Activated CD8-positive, alpha-beta memory T cell treated with anti-CD3 and anti-CD28 coated beads for 24 hours (primary cell): ENCODE data around the gene DACH1.

Experiments used
- DNase-seq: peaks from one replicate; pipeline ENCODE4 v3.0.0-alpha.2; 2020

DACH1 gene

GRCh38 chr13:71540098-71540497, 326.9 kb downstream of the DACH1 start:
- no peak for DNase-seq

- no peak for DNase-seq
Measured at GRCh38 chr13:71536201-71536600, 330.8 kb downstream of the DACH1 start.

DNA sequence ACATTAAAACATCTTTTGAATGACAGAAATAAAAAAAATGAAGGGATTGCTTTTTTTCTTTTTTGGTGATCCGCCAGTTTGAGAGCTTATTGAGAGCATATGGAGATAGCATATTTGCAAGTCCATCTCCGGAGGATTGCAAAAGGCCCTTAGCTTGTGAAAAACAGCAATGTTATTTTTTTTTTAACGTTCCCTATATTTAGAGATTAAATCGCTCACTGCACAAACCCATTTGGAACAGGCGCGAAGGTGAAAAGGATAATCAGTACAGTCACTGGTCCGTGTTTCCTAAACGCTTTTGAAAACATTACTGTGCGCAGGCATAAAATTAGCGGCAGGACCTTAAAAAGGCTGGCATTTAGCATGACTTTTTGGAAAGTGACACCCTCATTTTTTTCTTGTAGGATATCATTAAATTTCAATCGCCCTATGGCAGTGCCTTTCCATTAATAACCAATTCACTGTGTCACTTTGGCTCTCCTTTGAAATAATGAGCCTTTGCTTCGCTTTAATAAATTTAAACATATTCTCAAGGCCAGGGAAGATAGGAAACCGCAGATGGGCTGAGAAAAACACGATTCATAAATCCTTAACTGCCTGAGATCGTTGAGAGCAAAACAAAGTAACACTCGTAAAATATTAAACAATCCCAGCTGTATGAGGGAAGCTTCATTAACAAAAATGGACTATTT, 342.2 kb downstream of the DACH1 start:
- no peak for DNase-seq

- no peak for DNase-seq
Measured at GRCh38 chr13:71524245-71524612, 342.8 kb downstream of the DACH1 start.

GRCh38 chr13:71522941-71523526, 344.0 kb downstream of the DACH1 start:
- no peak for DNase-seq

DNA sequence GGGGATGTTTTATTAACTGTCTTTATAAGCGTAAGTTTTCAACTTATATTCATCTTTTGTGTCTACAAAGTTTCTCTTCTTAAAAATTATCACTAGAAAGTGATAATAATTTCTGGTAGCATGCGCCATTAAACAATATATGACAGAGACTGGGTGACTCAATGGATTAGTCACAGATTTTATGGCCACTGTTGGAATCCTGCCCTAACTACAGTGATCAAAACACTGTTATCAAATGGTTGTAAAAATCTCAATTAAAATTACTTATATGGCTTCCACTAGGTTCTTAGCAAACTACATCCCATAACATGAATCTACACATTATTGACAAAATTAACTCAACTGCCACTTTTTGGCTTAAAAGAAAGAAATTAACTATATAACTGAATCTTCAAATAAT, 350.0 kb downstream of the DACH1 start:
- DNase-seq, result no peak

DNA sequence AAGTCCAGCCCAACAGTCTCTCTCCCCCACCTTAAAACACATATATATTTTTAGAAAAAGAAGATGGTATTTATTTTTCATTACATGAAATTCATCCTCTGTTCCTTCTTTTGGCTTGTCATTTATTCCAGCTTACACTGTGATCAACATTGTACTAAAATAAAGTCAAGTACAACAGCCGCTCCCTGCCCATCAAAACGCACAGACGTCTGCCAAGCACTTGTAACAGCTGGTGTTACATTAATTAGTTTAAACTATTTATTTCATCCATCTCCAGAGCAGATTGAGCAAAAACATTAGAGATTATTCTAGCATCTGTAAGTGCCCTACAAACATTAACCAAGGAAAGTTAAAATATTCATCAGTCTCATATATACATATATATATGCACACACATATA, 350.5 kb downstream of the DACH1 start:
- no peak for DNase-seq

GRCh38 chr13:71515744-71516038, 351.3 kb downstream of the DACH1 start:
- no peak for DNase-seq

- DNase-seq, result no peak
Measured at GRCh38 chr13:71514900-71515743, 351.9 kb downstream of the DACH1 start.

- no peak for DNase-seq
Measured at GRCh38 chr13:71513411-71514033, 353.5 kb downstream of the DACH1 start.

- DNase-seq, result no peak
Measured at GRCh38 chr13:71503781-71504180, 363.2 kb downstream of the DACH1 start.

GRCh38 chr13:71499944-71500514, 367.0 kb downstream of the DACH1 start:
- no peak for DNase-seq

DNA sequence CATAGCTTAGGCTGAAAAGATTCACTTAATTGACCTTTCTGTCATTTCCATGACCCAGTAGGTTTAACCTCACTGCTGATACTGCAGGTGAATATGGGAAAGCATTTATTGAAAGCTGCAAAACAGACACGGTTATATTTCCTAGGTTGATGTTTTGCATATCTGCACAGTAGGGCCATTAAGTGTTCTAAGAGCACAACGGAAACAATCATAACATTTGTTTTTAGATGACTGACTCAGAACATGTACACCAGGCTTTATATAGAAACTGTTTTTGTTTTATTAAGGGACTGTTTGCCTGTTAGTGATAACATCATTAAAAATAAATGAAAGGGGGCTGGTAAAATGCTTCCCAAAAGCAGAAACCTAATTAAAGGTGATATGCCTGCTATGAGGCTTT, 367.8 kb downstream of the DACH1 start:
- no peak for DNase-seq

DNA sequence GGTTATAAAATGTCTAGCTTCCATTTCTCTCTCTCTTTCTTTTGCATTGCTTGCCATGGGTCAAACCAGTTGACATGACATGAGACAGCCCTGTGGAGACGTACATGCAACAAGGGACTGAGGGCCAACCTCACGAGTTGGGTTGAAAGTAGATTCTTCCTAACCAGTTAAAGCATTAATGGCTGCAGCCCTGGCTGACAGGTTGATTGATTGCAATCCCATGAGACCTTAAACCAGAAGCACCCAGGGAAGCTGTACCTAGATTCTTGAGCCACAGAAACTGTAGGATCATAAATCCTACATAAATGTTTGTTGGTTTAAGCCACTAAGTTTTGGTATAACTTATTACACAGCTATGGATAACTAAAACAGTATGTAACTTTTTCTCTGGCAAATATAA, 373.8 kb downstream of the DACH1 start:
- no peak for DNase-seq

GRCh38 chr13:71492346-71492871, 374.6 kb downstream of the DACH1 start:
- no peak for DNase-seq

GRCh38 chr13:71491010-71491409, 376.0 kb downstream of the DACH1 start:
- no peak for DNase-seq

- no peak for DNase-seq
Measured at GRCh38 chr13:71489041-71489440, 378.0 kb downstream of the DACH1 start.

- DNase-seq, result no peak
Measured at GRCh38 chr13:71488201-71488600, 378.8 kb downstream of the DACH1 start.

GRCh38 chr13:71485913-71486312, 381.1 kb downstream of the DACH1 start:
- no peak for DNase-seq

- no peak for DNase-seq
Measured at GRCh38 chr13:71483733-71484132, 383.3 kb downstream of the DACH1 start.

GRCh38 chr13:71481501-71481900, 385.5 kb downstream of the DACH1 start:
- DNase-seq, result no peak

- no peak for DNase-seq
Measured at GRCh38 chr13:71481046-71481445, 386.0 kb downstream of the DACH1 start.

- no peak for DNase-seq
Measured at GRCh38 chr13:71477735-71478134, 389.3 kb downstream of the DACH1 start.
